SK-N-SH treated with all-trans-retinoic acid at 6 μM for 48 hours (cell line): Measurements from ENCODE around the gene SLC41A3.

ENCODE experiments used
- ATAC-seq: fragments of 200-7000 bp; cut with Tn5 transposase; 3 replicates; pipeline ENCODE4 v1.9.1; 2020; ENCODE audit warnings: mild to moderate bottlenecking, moderate library complexity
- ARNTL ChIP-seq: fragments of 450-650 bp; formaldehyde crosslinking; IDR thresholded peaks from 2 replicates; pipeline ENCODE4 v1.5.0; 2020; ENCODE audit warnings: low read depth, mild to moderate bottlenecking, moderate library complexity, borderline replicate concordance
- BACH2 ChIP-seq: fragments of 250-450 bp; sonication (Bioruptor Pico); IDR thresholded peaks from 2 replicates; pipeline ENCODE4 v1.9.0; 2021; ENCODE audit warnings: mild to moderate bottlenecking, borderline replicate concordance
- CSDC2 ChIP-seq: fragments of 250-450 bp; sonication (Bioruptor Pico); IDR thresholded peaks from 2 replicates; pipeline ENCODE4 v1.5.0; 2020; ENCODE audit warnings: mild to moderate bottlenecking, moderate library complexity
- CSRNP3 ChIP-seq: fragments of 250-450 bp; sonication (Bioruptor Pico); IDR thresholded peaks from 2 replicates; pipeline ENCODE4 v1.5.1; 2021; ENCODE audit warnings: mild to moderate bottlenecking, moderate library complexity
- ESRRG ChIP-seq: fragments of 250-450 bp; sonication (Bioruptor Pico); IDR thresholded peaks from 2 replicates; pipeline ENCODE4 v1.6.1; 2021; ENCODE audit warnings: mild to moderate bottlenecking
- GLIS3 ChIP-seq: fragments of 250-450 bp; sonication (Bioruptor Pico); IDR thresholded peaks from 2 replicates; pipeline ENCODE4 v1.5.0; 2020; ENCODE audit warnings: mild to moderate bottlenecking, moderate library complexity
- ISL1 ChIP-seq: fragments of 250-450 bp; sonication (Bioruptor Pico); IDR thresholded peaks from 2 replicates; pipeline ENCODE4 v2.1.2; 2022; ENCODE audit warnings: mild to moderate bottlenecking, moderate library complexity
- OSR1 ChIP-seq: fragments of 250-450 bp; sonication (Bioruptor Pico); IDR thresholded peaks from 2 replicates; pipeline ENCODE4 v1.8.0; 2022; ENCODE audit warnings: moderate library complexity, mild to moderate bottlenecking, inconsistent platforms
- PATZ1 ChIP-seq: fragments of 250-450 bp; sonication (Bioruptor Pico); IDR thresholded peaks from 2 replicates; pipeline ENCODE4 v1.8.0; 2020; ENCODE audit warnings: mild to moderate bottlenecking, moderate library complexity, borderline replicate concordance
- PPARA ChIP-seq: fragments of 250-450 bp; sonication (Bioruptor Pico); IDR thresholded peaks from 2 replicates; pipeline ENCODE4 v1.5.0; 2020; ENCODE audit warnings: mild to moderate bottlenecking, borderline replicate concordance
- RARB ChIP-seq: fragments of 250-450 bp; sonication (Bioruptor Pico); IDR thresholded peaks from 2 replicates; pipeline ENCODE4 v1.8.0; 2021; ENCODE audit warnings: mild to moderate bottlenecking, moderate library complexity
- TCF4 ChIP-seq: fragments of 250-450 bp; sonication (Bioruptor Pico); IDR thresholded peaks from 2 replicates; pipeline ENCODE4 v1.8.0; 2021; ENCODE audit warnings: mild to moderate bottlenecking, moderate library complexity, borderline replicate concordance
- TOX ChIP-seq: fragments of 250-450 bp; sonication (Bioruptor Pico); IDR thresholded peaks from 2 replicates; pipeline ENCODE4 v1.8.0; 2021; ENCODE audit warnings: mild to moderate bottlenecking, moderate library complexity, borderline replicate concordance
- TSHZ2 ChIP-seq: fragments of 250-450 bp; sonication (Bioruptor Pico); IDR thresholded peaks from 2 replicates; pipeline ENCODE4 v1.5.0; 2020; ENCODE audit warnings: mild to moderate bottlenecking, moderate library complexity
- ZC3H10 ChIP-seq: fragments of 250-450 bp; sonication (Bioruptor Pico); IDR thresholded peaks from 2 replicates; pipeline ENCODE4 v1.5.1; 2021; ENCODE audit warnings: mild to moderate bottlenecking, moderate library complexity
- ZFP3 ChIP-seq: fragments of 250-450 bp; sonication (Bioruptor Pico); IDR thresholded peaks from 2 replicates; pipeline ENCODE4 v1.5.0; 2020; ENCODE audit warnings: mild to moderate bottlenecking, moderate library complexity
- ZNF565 ChIP-seq: fragments of 450-650 bp; formaldehyde crosslinking; conservative IDR thresholded peaks from 2 replicates; pipeline ENCODE4 v1.5.0; 2020; ENCODE audit warnings: low read depth, mild to moderate bottlenecking, moderate library complexity
- ZNF70 ChIP-seq: fragments of 450-650 bp; formaldehyde crosslinking; IDR thresholded peaks from 2 replicates; pipeline ENCODE4 v1.5.0; 2020; ENCODE audit warnings: mild to moderate bottlenecking, moderate library complexity
- ZNF8 ChIP-seq: fragments of 450-650 bp; formaldehyde crosslinking; IDR thresholded peaks from 2 replicates; pipeline ENCODE4 v1.5.0; 2020; ENCODE audit warnings: mild to moderate bottlenecking, moderate library complexity
- TF ChIP-seq, protein P1 (sequence below): fragments of 250-450 bp; sonication (Bioruptor Pico); IDR thresholded peaks from 2 replicates; pipeline ENCODE4 v1.5.1; 2020; ENCODE audit warnings: low read depth, mild to moderate bottlenecking, moderate library complexity
- TF ChIP-seq, protein P2 (sequence below): fragments of 250-450 bp; sonication (Bioruptor Pico); IDR thresholded peaks from 2 replicates; pipeline ENCODE4 v1.8.0; 2021; ENCODE audit warnings: low read depth, mild to moderate bottlenecking, moderate library complexity, borderline replicate concordance

Gene SLC41A3

DNA sequence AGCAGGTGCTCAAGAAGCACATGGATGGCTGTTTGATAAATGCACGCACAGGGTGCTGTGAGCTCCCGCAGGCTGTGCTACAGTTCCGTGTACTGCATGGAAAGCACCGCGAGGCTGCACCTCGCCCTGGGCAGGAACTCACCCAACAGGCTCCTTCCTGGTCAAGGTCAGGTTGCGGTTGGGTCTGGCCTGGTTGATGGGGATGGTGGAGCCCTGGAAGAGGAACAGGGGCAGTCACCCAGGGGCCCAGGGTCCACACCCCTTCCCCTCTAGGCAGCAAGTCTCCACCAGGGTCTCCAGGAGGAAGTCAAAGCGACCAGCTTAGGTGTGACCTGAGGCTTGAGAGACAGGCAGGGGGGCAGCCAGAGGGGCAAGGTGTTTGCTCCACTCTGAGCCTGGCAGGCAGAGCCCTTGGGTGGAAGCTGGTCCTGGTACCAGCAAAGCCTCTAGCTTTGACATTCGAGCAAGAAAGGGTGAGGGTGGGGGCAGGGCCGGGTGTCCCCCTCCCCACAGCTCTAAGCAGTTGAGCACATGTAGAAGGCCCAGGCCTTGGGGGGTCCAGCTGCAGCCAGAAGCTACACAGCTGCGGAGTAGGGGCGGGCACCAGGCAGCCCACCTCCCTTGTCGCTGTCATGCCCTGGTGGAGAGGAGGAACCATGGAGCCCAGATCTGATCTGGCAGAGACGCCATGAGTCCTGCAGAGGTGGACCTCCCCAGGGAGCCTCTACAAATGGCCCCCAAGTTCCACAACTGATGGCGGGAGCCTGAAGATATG is 46.3 kb upstream of the SLC41A3 start:
- ATAC-seq = no peak

GRCh38 chr3:126129398-126129891 is 45.5 kb upstream of the SLC41A3 start:
- TF ChIP-seq TCF4 (CRISPR knock-in tag) = no peak
- TF ChIP-seq, protein P1, sequence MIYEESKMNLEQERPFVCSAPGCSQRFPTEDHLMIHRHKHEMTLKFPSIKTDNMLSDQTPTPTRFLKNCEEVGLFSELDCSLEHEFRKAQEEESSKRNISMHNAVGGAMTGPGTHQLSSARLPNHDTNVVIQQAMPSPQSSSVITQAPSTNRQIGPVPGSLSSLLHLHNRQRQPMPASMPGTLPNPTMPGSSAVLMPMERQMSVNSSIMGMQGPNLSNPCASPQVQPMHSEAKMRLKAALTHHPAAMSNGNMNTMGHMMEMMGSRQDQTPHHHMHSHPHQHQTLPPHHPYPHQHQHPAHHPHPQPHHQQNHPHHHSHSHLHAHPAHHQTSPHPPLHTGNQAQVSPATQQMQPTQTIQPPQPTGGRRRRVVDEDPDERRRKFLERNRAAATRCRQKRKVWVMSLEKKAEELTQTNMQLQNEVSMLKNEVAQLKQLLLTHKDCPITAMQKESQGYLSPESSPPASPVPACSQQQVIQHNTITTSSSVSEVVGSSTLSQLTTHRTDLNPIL (CRISPR knock-in tag) = no peak
- no peak for TF ChIP-seq ISL1 (CRISPR knock-in tag)
- TF ChIP-seq, protein P2, sequence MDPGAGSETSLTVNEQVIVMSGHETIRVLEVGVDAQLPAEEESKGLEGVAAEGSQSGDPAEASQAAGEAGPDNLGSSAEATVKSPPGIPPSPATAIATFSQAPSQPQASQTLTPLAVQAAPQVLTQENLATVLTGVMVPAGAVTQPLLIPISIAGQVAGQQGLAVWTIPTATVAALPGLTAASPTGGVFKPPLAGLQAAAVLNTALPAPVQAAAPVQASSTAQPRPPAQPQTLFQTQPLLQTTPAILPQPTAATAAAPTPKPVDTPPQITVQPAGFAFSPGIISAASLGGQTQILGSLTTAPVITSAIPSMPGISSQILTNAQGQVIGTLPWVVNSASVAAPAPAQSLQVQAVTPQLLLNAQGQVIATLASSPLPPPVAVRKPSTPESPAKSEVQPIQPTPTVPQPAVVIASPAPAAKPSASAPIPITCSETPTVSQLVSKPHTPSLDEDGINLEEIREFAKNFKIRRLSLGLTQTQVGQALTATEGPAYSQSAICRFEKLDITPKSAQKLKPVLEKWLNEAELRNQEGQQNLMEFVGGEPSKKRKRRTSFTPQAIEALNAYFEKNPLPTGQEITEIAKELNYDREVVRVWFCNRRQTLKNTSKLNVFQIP = no peak
- no peak for TF ChIP-seq OSR1 (CRISPR knock-in tag)
- no peak for TF ChIP-seq PPARA (CRISPR knock-in tag)
- TF ChIP-seq RARB (CRISPR knock-in tag) = no peak
- no peak for TF ChIP-seq CSDC2
- TF ChIP-seq ARNTL (CRISPR knock-in tag) = no peak
- TF ChIP-seq CSRNP3 (CRISPR knock-in tag) = no peak
- no peak for TF ChIP-seq PATZ1
- no peak for TF ChIP-seq ESRRG (CRISPR knock-in tag)
- TF ChIP-seq ZNF70 (CRISPR knock-in tag) = no peak
- no peak for TF ChIP-seq ZNF8
- TF ChIP-seq ZC3H10 (CRISPR knock-in tag) = no peak
- TF ChIP-seq TSHZ2 (CRISPR knock-in tag) = no peak
- TF ChIP-seq, all 23 proteins: peak for 0

More for the DNA sequence above, 46.3 kb upstream of the SLC41A3 start:
- TF ChIP-seq ZNF565 (CRISPR knock-in tag) = no peak
- TF ChIP-seq BACH2 = no peak
- no peak for TF ChIP-seq ZC3H10 (CRISPR knock-in tag)
- no peak for TF ChIP-seq TCF4 (CRISPR knock-in tag)

GRCh38 chr3:126128504-126129397 is 44.8 kb upstream of the SLC41A3 start:
- no peak for TF ChIP-seq CSRNP3 (CRISPR knock-in tag)
- TF ChIP-seq TOX (CRISPR knock-in tag) = no peak
- TF ChIP-seq ZC3H10 (CRISPR knock-in tag) = no peak
- no peak for TF ChIP-seq TSHZ2 (CRISPR knock-in tag)
- TF ChIP-seq ESRRG (CRISPR knock-in tag) = no peak
- TF ChIP-seq GLIS3 = no peak
- no peak for TF ChIP-seq ZFP3 (CRISPR knock-in tag)
- no peak for TF ChIP-seq CSDC2
- TF ChIP-seq ZNF565 (CRISPR knock-in tag) = no peak
- ATAC-seq = no peak

More at GRCh38 chr3:126129398-126129891, 45.5 kb upstream of the SLC41A3 start:
- no peak for ATAC-seq
